HCT116 (cell line): Measurements from ENCODE around the gene RPL13. TPM values are rescaled to one million over a fixed set of nuclear protein-coding genes. Genes with fewer than 3 reads are reported as not detected.

ENCODE experiments used
- ATF3 ChIP-seq: IDR thresholded peaks from 2 replicates; pipeline ENCODE4 v1.6.1; 2012
- EZH2 ChIP-seq: fragments of 200-600 bp; sonication (generic); IDR thresholded peaks from 2 replicates; pipeline ENCODE4 v1.6.1; 2017; ENCODE audit warnings: antibody characterized with exemption, mixed run types
- POLR2AphosphoS5 ChIP-seq: IDR thresholded peaks from 2 replicates; pipeline ENCODE4 v1.6.1; 2011; ENCODE audit warnings: mild to moderate bottlenecking, low read depth, low read length, moderate library complexity
- SIN3A ChIP-seq: IDR thresholded peaks from 2 replicates; pipeline ENCODE4 v1.6.1; 2012; ENCODE audit warnings: low read depth
- YY1 ChIP-seq: IDR thresholded peaks from 2 replicates; pipeline ENCODE4 v1.6.1; 2011; ENCODE audit warnings: low read length, low read depth, moderate library complexity, mild to moderate bottlenecking; ENCODE audit not compliant: insufficient replicate concordance; ENCODE audit errors: extremely low read depth
- ZBTB33 ChIP-seq: IDR thresholded peaks from 2 replicates; pipeline ENCODE4 v1.6.1; 2011; ENCODE audit warnings: mild to moderate bottlenecking, low read length, moderate library complexity; ENCODE audit not compliant: insufficient replicate concordance; ENCODE audit errors: extremely low read depth
- ZNF274 ChIP-seq: fragments of 200-500 bp; sonication (Bioruptor generic); IDR thresholded peaks from 2 replicates; pipeline ENCODE4 v1.6.1; 2014; ENCODE audit warnings: mild to moderate bottlenecking, low read depth, low read length, inconsistent platforms
- total RNA-seq: library from RNA; stranded (reverse); gene quantifications from one replicate; pipeline ENCODE4 v1.2.1, GENCODE V29; 2021; ENCODE audit not compliant: unreplicated experiment
- TF ChIP-seq, protein P1 (sequence below), 3 experiments: fragments of 200-600 bp in 1 of 3; sonication (generic) in 1 of 3; IDR thresholded peaks in 2 of 3; conservative IDR thresholded peaks in 1 of 3; 2 replicates each; pipeline ENCODE4 v1.5.1; 2012 to 2017; ENCODE audit warnings: low read depth in 2 of 3, low read length in 2 of 3, antibody characterized with exemption in 1 of 3, borderline replicate concordance in 1 of 3, control low read depth in 1 of 3, mild to moderate bottlenecking in 1 of 3, mixed read lengths in 1 of 3, mixed run types in 1 of 3, moderate library complexity in 1 of 3; ENCODE audit not compliant: insufficient read depth in 1 of 3
- TF ChIP-seq, protein P2 (sequence below): IDR thresholded peaks from 2 replicates; pipeline ENCODE4 v1.6.1; 2012

RPL13 gene
- total RNA-seq, 1 experiment from 2014 or later = 4,404 TPM

DNA sequence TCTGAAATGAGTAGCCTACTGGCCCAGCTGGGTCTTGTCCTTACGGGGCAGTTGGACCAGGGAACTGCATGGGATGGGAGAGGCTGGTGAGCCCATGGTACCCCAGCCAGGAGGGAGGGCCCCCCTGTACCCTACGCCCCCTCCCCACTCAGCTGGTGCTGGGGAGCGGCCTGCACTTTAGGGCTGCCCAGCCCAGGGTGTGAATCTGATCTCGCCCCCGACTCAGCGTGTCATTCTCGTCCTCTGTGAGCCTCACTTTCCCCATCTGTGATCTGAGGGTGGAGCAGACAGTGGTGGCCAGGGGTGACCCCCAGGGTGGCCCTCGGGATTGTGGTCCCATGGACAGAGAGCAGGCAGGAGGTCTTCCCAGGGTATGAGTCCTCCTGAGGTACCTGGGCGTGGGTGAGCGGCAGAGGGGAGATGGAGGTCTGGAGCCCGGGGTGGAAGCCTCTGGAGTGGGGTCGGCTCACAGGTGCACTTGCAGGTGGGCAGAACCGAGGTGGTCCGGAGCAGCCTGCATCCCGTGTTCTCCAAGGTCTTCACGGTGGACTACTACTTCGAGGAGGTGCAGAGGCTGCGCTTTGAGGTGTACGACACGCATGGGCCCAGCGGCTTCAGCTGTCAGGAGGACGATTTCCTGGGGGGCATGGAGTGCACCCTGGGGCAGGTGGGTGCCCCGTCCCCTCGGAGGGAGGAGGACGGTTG, 16.7 kb downstream of the RPL13 start (continued):
- no peak for TF ChIP-seq ZBTB33
- TF ChIP-seq, protein P1, sequence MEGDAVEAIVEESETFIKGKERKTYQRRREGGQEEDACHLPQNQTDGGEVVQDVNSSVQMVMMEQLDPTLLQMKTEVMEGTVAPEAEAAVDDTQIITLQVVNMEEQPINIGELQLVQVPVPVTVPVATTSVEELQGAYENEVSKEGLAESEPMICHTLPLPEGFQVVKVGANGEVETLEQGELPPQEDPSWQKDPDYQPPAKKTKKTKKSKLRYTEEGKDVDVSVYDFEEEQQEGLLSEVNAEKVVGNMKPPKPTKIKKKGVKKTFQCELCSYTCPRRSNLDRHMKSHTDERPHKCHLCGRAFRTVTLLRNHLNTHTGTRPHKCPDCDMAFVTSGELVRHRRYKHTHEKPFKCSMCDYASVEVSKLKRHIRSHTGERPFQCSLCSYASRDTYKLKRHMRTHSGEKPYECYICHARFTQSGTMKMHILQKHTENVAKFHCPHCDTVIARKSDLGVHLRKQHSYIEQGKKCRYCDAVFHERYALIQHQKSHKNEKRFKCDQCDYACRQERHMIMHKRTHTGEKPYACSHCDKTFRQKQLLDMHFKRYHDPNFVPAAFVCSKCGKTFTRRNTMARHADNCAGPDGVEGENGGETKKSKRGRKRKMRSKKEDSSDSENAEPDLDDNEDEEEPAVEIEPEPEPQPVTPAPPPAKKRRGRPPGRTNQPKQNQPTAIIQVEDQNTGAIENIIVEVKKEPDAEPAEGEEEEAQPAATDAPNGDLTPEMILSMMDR (IDR thresholded peaks at IDR 0.05 in 2 of 3, conservative IDR thresholded peaks at IDR 0.05 in 1 of 3; ENCODE audit: borderline replicate concordance in 1 of 3, insufficient read depth in 1 of 3, low read depth in 2 of 3, low read length in 2 of 3) = no peak
- TF ChIP-seq, protein P2, sequence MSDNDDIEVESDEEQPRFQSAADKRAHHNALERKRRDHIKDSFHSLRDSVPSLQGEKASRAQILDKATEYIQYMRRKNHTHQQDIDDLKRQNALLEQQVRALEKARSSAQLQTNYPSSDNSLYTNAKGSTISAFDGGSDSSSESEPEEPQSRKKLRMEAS = no peak
- no peak for TF ChIP-seq EZH2
- TF ChIP-seq ATF3 = no peak
- no peak for TF ChIP-seq ZNF274
- TF ChIP-seq YY1 = no peak
- no peak for TF ChIP-seq POLR2AphosphoS5
- TF ChIP-seq SIN3A = no peak
